HG03175 (cell line): ENCODE results near the gene RPL18A.

ENCODE experiments used
- ATAC-seq: cut with Tn5 transposase; IDR thresholded peaks from one replicate; pipeline ENCODE4 v1.9.1; 2021; ENCODE audit warnings: mild to moderate bottlenecking, moderate library complexity; ENCODE audit not compliant: unreplicated experiment

RPL18A gene

DNA sequence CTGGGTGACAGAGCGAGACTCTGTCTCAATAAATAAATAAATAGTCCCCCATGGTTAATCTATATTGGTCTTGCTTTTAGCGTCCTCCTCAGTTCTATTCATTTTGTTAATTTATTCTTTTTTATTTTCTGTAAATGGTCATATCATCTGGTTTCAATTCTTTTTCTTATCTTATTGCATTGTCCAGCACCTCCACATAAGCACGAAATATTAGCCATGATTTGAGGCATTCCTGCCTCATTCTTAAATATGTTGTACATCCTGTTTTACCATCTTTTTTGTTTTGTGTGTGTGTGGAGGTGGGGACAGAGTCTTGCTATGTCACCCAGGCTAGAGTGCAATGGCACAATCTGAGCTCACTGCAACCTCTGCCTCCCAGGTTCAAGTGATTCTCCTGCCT, 48.5 kb downstream of the RPL18A start:
- no peak for ATAC-seq

DNA sequence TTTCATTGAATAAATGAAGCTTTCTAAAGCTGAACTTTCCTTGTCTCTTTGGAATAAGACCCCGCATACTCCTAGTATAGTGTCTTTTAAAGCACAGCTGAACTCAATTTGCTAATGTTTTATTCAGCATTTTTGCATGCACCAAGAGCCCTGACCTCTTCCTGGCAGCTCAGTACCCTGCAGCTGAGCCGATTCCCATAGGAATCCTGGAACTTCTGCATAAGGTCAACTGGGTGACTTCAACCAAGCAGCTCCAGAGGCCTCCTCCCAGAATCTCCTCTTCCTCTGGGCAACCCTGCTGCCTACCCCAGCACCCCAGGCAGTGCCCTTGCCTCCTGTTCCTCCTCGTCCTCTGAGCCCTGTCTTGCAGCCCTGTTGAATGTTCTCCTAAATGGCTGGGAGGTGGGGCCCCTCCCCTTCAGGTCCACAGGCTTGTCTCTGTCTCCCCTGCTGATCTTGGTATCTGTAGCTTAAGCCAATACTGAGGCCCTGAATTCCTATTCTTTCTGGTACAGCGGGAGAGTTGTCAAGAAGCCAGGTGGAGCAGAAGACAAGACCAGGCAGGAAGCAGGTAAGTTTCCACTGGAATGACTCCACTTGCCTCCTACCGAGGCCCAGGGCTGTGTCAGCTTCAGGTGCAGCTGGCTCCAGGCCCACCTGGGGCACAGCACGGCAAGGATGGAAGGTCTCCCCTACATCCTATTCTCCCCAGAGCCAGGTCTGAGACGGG, 49.5 kb downstream of the RPL18A start:
- no peak for ATAC-seq

DNA sequence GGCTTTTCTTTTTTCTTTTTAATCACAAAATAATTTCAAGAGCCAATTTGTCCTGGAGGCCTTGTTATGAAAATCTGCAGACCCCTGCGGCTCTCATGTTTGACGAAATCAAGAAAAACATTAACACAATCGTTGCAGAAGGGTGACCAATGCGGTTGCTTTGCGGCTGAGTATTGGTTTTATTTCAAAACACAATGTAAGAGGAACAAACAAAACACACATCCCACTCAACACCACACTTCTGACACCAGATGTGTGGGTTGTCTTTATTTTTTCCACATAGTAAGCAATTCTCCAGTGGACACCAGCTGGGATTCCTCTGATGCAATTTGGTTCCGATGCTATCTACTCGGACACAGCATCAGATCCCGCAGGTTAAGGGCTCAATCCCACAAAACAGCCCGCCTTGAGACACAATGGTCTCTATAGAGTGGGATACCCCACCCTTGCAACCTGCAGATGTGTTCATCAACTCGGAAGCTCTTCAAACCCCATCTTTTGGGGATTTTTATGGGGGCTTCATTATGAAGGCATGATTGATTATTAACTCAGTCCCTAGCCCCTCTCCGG, 51.2 kb downstream of the RPL18A start:
- ATAC-seq = no peak
